NCI-H1436 (cell line): ENCODE data around the gene RPL5.

Source experiments
- DNase-seq: peaks from one replicate; lab custom pipeline; 2025; lab: John Stamatoyannopoulos, UW

Gene RPL5

DNA sequence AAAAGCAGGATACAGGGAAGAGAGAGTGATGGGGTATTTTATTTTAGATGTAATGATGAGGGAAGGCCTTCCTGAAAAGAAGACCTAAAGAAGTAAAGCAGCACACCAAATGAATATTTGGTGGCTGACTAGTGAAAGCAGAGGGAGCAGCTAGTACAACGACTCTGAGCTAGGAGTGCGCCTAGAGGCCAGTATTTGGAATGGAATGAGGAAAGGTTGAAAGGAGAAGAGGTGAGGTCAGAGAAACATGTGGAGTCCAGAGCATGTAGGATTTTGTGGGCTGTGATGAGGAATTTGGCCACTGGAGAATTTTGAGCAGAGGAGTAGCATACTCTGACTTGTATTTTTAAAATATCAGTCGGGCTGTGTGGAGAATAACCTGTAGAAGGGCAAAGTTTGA is 11.8 kb upstream of the RPL5 start:
- no peak for DNase-seq

DNA sequence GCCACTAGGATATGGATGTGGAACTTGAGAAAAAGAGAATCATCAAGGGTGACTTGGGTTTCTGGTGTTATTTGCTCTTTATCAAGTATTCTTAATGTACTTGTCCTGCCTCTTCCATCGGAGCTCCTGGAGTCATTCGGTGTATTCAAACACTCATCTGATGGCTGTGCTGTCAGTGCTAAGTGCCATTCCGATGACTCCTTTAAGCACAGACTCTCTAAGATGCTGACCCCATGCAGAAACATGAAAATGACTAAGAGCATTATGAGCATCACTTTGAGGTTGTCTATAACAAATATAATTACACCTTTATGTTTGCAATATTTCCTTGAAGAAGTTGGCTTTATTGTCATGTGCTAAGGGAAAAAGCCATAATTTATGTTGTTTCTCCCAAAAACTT is 11.3 kb upstream of the RPL5 start:
- DNase-seq, result no peak

DNA sequence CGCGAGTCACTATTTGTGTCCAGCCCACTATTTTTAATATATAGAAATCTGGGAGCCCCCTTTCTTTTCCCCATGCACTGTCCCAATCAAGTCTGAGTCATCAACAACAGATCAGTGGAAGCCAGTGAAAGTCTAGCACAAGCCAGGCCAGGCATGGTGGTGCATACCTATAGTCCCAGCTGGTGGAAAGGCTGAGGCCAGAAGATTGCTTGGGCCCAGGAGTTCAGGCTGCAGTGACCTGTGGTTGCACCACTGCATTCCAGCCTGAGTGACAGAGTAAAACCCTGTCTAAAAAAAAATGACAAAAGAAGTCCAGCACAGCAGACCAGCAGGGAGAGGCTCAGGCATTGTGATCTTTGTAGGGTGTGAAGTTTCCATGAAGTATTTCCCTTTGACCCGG is 9.0 kb upstream of the RPL5 start:
- DNase-seq, result no peak

DNA sequence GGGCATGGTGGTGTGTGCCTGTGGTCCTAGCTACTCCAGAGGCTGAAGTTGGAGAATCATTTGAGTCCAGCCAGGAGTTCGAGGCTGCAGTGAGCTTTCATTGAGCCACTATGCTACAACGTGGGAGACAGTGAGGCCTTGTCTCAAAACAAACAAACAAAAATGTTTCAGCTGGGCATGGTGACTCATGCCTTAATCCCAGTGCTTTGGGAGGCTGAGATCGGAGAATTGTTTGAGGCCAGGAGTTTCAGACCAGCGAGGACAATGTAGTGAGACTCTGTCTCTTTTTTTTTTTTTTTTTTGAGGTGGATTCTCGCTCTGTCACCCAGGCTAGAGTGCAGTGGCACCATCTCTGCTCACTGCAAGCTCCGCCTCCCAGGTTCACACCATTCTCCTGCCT is 5.0 kb upstream of the RPL5 start:
- DNase-seq, result no peak

DNA sequence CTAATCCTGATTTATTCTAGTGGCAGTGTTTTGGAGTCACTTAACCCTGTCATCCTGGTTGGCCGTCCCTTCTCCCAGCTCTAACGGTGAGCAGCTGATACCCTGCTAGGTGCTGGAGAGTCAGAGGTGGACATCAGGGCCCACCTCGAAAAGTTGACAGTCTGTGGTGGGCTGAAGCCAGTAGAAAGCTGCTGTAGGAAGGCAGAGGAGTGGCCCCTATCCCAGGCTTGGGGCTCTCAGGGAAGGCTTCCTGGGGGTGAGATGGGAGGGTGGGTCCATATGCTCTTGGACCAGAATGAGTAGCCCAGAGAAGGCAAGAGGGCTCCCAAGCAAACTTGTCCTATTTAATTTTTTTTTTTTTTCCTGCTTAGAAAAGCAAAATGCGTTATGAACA is 475 bp upstream of the RPL5 start:
- no peak for DNase-seq

DNA sequence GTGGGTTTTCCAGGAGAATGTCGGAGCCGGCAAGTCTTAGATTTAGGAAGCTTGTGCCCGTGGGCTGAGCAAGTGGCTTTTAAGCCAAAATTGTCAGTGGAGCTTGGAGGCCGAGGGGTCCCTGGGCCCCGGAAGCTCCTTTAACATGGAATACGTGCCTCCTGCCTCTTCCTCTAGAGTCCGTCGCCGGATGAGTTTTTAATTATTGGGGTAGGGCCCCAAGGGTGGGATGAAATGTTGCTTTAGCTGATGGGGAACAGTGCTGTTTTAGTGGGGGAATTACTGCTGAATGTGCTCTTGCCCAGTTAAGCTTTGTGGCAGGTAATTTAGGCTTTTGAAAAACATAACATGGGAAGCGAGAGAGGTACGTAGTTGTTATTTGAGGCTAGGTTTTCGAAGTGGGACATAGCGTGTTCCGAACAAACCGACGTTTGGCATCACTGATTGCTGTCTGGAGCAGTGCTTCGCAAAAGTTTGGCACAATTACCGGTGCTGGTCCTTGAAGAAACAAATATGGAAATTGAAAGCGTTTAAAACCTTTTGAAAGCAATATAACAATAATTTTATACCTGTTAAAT is 786 bp downstream of the RPL5 start:
- DNase-seq, result peak; percentile 7

DNA sequence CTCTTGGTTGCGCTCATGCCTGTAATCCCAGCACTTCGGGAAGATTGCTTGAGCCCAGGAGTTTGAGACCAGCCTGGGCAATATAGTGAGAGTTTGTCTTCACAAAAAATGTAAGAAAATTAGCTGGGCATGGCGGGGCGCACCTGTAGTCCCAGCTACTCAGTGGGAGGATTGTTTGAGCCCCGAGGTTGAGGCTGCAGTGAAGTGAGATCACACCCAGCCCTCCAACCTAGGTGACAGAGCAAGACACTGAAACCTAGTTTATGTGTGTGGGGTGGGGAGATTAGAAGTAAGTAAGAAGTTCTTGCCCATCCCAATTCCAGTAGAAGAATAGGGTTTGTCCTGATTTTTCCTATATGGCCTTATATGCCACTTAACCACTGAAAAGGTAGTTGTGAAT is 2.0 kb downstream of the RPL5 start:
- no peak for DNase-seq

DNA sequence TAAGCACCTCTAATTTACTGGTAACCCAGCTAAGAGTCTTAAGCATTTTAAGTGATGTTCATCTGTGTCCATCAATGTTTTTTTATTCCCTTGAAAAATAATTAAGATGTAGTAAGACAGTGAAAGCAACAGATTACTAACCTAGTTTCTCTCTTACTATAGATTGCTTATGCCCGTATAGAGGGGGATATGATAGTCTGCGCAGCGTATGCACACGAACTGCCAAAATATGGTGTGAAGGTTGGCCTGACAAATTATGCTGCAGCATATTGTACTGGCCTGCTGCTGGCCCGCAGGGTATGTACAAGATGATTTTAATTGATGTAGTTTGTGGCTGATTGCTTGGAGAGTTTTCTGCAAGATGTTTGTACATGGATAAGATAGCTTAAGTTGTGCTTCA is 2.8 kb downstream of the RPL5 start:
- no peak for DNase-seq

DNA sequence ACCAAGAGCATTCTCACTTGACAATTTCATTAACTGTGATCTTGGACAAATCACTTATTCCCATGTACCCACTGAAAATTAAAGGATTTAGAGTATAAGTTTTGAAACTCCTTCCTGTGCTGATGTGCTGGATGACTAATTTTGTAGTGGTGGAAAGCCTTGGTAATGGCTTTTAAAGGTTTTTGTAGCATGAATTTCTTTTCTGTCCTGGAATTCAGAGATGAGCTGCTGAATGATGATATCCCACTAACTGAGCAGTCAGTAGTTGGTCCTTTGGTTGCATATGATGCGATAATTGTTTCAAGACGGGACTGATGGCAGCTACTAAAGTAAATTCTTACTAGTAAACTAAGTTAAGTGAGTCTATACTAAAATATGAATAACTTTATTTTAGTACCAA is 5.2 kb downstream of the RPL5 start:
- no peak for DNase-seq

DNA sequence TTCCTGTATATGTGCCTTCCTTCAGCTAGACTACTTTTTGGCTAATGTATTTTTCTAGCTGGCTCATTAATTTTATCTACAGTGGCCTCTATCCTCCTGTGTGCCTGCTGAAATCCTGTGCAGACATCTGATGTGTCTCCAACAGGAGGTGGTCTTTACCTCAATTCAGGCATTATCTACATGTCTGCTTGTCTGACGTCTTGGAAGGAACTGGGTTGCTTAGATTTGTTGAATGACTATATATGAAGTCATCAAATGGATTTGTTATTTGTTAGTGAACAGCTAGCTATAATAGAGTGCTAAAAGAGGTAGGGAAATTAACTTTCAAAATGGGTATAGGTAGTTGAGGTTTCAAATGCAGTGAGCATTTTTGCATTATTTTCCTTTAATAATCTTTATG is 6.7 kb downstream of the RPL5 start:
- no peak for DNase-seq

DNA sequence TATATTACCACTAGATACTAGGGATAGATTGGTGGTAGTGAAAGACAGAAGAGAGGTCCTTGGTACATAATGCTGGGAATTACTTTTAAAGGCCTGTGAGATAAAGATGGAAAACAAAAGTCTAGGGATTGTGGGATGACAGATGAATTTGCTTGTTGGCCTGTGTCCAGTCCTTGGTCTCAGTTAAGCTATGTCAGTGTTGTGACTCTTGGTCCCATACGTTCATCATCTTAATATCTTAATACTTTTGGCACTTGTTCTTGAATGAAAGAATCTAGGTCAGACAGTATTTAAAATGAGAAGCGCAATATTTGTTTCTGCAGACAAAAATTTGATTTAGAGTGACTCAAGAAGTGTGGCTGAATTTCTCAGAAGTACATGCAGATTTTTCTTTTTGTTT is 7.6 kb downstream of the RPL5 start:
- DNase-seq, result no peak

DNA sequence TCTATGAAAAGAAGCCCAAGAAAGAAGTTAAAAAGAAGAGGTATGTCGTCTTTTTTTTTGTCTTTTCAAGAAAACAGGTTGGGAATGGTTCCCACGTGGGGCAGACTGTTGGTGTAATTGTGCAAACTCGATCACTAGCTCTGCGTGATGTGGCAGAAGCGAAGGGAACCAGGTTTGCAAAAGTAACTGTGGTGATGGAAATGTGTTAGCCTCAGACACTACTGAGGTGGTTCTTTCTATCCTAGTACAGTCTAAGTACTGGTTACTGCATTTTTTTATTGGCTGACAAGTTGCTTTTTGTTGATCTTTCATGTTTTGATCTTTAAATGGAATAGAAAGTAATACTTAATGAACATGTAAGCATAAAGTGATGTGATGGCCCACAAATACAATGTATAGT is 8.8 kb downstream of the RPL5 start:
- DNase-seq, result no peak

DNA sequence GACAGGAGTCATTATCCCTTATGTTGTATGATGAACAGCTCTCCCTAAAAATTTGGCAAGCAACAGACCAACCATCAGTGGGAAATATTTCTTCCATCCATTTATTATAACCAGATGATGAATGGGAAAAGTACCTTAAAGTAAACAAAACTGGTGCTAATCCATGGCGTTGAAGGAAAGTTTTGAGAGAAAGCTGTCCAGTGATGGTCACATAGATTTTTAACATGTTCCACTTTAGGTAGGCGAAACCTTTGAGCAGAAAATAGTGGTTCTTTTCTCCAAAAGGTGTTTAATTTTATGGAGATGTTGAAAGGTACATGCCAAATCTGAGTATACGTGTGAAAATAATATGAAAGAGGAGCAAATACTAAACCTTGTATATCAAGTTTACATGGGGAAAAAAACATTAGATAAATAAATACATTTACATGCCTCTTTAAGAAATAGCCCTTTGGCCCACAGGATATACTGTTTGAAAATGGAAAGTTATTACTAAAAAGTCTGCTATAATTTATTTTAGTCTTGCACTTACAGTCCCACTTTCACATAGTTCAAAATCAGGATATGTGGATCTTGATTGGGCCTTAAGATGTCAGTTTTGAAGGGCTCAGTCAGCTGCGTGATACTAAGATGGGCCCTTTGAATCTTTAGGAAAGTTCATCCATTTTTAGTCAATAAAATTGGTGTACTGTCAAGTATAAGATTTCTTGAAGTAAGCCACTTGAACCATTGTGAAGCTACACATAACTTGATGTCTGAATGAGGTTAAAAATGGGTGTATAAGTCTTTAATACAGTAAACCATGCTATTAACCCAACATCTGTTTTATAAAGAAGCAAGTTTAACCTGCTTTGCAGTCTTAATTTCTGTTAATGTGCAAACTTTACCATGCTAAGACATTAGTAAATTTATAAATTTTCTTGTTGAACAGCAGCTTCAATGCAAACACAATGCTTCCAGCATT is 10.5 kb downstream of the RPL5 start:
- DNase-seq, result no peak

DNA sequence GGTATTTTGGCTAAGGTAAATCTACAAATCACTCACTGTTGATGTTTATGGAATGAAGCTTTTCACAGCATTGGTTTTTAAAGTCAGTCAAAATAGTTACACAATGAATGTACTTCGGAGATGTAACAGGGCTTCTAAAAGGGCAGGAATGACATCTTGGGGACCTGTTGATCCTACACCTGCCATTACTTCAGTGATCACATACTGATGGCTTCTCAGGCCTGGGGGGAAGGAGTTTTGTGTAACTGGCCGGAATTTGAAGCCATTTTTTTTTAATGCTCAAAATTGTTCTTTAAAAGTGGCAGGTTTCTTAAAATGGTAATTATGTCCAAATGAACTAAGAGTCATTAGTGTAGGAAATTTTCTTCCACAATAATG is 11.2 kb downstream of the RPL5 start:
- no peak for DNase-seq

DNA sequence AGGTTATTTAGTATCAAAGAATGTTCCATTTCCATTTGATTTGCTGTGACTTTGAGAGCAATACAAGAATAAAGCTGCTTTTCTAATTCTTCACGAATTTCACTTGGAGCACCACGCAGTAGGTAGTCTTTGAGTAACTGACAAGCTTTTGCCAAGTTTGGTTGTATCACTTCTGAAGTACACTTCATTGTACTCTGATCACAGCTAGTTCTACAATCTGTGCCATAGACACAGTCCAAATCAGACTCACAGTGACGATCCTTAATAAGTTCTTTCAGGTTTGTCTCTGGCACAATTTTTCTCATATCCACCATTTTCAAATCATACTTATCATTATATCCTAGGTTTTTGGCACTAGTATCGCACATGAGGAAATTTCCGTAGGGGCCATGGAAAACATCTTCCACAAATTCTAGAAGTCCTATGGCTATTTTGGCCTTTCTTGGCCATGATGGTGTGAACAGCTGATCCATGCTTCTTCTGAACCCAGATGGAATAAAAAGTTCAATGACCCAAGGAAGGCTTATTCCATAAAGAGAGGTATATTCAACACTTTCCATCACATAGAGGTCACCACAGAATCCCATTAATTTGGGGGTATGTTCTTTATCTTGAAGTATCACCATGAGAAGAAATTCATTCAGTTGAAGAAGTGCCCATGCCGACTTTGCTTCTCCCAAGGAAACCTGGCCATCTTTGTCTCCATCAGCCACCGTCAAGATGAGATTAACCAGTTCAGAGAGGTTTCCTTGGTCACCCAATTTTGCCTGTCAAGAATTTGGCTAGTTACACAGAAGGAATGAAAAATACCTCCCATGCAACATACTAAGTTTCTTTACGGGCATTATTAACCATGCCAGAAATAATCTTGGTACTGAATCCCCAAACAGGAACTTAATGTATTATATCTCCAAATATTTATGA is 11.9 kb downstream of the RPL5 start:
- no peak for DNase-seq

DNA sequence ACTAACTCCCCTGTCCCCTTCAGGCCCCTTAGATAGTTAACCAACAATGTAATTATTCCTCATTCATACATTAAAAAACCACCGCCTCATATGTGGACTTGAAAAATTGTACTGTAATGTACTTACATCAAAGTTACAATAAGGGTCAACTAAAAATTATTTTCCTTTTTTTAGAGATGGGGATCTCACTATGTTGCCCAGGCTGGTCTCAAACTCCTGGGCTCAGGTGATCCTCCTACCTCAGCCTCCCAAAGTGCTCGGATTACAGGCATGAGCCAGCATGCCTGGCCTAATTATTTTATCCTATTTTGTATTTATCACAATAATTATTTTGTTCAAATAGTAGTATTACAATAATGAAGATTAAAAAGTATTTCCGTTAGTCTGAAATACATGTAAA is 12.6 kb downstream of the RPL5 start:
- DNase-seq, result no peak

DNA sequence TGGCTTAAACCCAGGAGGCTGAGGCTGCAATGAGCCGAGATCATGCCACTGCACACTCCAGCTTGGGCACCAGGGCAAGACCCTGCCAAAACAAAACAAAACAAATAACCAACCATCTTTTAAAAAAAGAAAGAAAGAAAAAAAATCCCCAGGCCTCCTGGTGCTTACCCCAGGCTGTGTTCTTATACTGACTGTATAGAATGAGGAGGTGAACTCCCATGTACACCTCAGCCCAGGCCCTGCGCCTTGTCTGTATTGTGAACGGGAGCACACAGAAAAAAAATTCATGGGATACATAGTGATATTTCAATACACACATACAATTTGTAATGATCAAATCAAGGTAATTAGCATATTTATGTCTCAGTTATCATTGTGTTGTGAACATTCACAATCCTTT is 14.1 kb downstream of the RPL5 start:
- DNase-seq, result no peak

DNA sequence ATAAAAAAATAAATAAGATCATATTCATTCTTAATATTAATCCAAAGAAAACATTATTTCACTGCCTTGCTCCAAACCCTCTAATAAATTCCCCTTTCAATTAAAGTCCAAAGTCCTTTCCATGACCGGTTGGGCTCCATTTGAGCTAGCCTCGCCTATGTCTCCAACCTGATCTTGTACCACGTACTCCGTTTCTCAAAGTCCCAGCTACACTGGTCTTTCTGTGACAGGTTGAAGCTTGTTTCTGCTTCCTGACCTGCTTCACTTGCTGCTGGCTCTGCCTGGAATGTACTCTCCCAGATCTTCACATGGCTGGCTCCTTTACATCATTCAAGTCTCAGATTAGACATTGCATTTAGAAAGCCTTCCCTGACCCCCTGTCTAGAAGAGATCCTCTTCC is 16.4 kb downstream of the RPL5 start:
- DNase-seq, result no peak

DNA sequence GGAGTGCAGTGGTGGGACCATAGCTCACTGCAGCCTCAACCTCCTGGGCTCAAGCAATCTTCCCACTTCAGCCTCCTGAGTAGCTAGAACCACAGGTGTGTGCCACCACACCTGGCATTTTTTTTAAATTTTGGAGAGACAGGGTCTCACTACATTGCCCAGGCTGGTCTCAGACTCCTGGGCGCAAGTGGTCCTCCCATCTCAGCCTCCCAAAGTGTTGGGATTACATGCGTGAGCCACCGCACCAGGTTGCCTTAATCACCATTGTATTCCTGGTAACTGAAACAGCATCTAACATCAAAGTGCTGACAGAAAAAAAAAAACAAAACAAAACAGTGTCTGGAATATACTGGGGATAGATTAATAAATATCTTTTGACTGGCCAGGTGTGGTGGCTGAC is 18.2 kb downstream of the RPL5 start:
- DNase-seq, result no peak

DNA sequence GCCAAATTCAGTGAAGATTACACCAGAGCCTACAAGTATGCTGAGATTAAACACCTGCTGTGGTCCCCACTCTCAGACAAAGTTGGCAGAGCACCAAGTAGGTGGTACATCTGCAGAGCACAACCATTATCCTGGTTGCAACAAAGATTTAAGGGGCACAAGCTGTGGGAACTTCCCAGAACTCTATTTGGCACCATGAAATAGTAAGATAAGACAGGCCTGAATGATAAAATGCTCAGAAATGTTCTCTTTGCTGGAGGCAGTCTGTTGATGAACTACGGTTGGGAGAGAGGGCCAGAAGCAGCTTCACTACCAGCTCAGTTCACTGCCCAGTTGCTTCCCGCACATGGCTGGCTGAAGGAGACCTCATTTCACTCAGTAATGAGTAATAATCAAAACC is 19.9 kb downstream of the RPL5 start:
- peak; percentile 20 for DNase-seq

DNA sequence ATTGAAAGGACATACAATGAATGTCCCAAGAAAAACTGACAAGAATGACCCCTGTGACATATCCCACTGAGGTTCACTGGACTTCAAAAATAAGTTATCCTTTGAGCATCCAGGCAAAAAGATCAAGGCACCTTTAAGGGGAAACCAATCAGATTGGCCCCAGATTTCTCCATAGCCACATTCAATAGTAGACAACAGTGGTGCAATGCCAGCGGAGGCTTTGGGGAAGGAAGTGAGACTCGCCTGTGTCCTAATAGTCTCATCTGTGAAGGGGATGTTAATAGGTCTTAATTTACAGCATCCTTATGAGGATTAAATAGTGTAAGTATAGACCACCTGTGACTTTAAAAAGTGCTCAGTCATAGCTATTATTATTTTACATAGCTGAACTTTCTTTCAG is 21.5 kb downstream of the RPL5 start:
- no peak for DNase-seq

DNA sequence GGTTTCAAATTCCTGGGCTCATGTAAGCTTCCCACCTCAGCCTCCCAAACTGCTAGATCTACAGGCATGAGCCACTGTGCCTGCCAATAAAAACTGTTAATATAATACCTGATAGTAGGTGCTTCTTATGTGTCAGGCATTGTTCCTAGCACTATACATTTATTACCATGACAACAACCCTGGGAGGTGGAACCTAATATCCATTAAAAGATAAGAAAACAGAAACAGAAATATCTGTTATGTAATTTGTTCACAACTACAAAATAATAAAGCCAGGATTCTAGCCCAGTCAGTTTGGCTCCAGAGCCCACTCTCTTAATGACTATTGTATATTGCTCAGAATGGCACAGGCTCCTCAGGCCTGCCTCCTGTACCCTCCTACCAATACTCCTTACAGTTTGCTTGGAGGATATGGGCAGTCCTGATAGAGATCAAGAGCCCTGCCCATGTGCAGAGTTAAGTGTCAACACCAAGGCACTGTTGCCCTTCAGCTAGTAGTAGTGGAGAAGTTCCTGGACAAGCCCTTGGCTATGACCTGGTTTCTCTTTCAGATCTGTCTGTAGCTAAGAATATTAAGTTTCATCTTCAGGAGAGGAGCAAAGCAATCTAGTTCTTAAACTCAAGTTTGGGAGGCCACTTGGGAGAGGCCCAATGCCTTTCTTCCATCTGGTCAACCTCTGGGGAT is 22.4 kb downstream of the RPL5 start:
- no peak for DNase-seq
